Prostate gland (tissue), 2 donors: ENCODE data around the gene ITPRIP. TPM values are rescaled to one million over a fixed set of nuclear protein-coding genes. Genes with fewer than 3 reads are reported as not detected.

ENCODE experiments used
- DNase-seq: peaks from one replicate; pipeline ENCODE4 v3.0.0-alpha.2; 2019; ENCODE audit warnings: low spot score
- H3K27ac ChIP-seq, 2 donors: fragments of 200-600 bp; sonication (generic); 2 replicates each; pipeline ENCODE4 v1.5.1; 2017 to 2019
- H3K27me3 ChIP-seq: fragments of 200-600 bp; sonication (generic); replicated peaks from 2 replicates; pipeline ENCODE4 v1.5.1; 2019; ENCODE audit not compliant: insufficient read depth
- H3K36me3 ChIP-seq, 2 donors: fragments of 200-600 bp; sonication (generic); 1 replicate in 1 of 2; 2 replicates in 1 of 2; pipeline versions ENCODE4 v1.5.1 to v1.8.1; 2017 to 2019
- H3K4me1 ChIP-seq: fragments of 200-600 bp; sonication (generic); replicated peaks from 2 replicates; pipeline ENCODE4 v1.5.1; 2019
- H3K4me3 ChIP-seq, 2 donors: fragments of 200-600 bp; sonication (generic); 2 replicates each; pipeline ENCODE4 v1.5.1; 2017 to 2019
- H3K9me3 ChIP-seq: fragments of 200-600 bp; sonication (generic); 2 replicates; pipeline ENCODE4 v1.5.1; 2017
- CTCF ChIP-seq, 4 experiments: fragments of 200-600 bp in 2 of 4; fragments of 450-650 bp in 2 of 4; sonication (generic) in 2 of 4; IDR thresholded peaks; 1 replicate in 3 of 4; 2 replicates in 1 of 4; pipeline ENCODE4 v1.5.1; 2016 to 2019; ENCODE audit warnings: antibody characterized with exemption in 4 of 4, mild to moderate bottlenecking in 2 of 4, moderate library complexity in 2 of 4
- POLR2A ChIP-seq: fragments of 450-650 bp; IDR thresholded peaks from one replicate; pipeline ENCODE4 v1.6.1; 2016; ENCODE audit warnings: antibody characterized with exemption, mild to moderate bottlenecking
- POLR2AphosphoS5 ChIP-seq: sonication (generic); formaldehyde crosslinking; IDR thresholded peaks from one replicate; pipeline ENCODE4 v1.6.1; 2017; ENCODE audit warnings: antibody characterized with exemption
- WGBS: methylation state at CpG from one replicate; pipeline ENCODE4 v1.1.5; 2018; 5-methylcytosine and 5-hydroxymethylcytosine counted together
- intact Hi-C: fragments of 100-400 bp; cut with DNase I; formaldehyde crosslinking; loops from one replicate; pipeline ENCODE4 v1.14.2; 2022
- total RNA-seq, 2 donors: library from RNA; depleted of rRNA; stranded (reverse); fragments of >200 nt; gene quantifications; one replicate each; pipeline ENCODE4 v1.1.0, GENCODE V29; 2016

ITPRIP gene
- total RNA-seq, 2 donors from 2014 or later = 12.5 to 35.8 TPM

GRCh38 chr10:104353325-104354048, 15.2 kb upstream of the ITPRIP start, which contains the start of gene CFAP58:
CFAP58 (plus strand) TSS chr10:104353833; CDS start chr10:104353898, 65 bp downstream.
- 2% methylated on average over 43 of the region's 43 CpGs for WGBS
- Histone ChIP-seq H3K4me3 (peak within 1 kb of the TSS; percentile 17 to 20), H3K36me3 (no peaks in the 10 kb centered on the region), H3K27me3 (no peaks in the 10 kb centered on the region), H3K9me3 (no peaks in the 10 kb centered on the region), H3K4me1 (no peaks in the 10 kb centered on the region), H3K27ac (peak within 1 kb of the TSS; percentile 21 to 48)
- peak; percentile 88 for TF ChIP-seq POLR2AphosphoS5
- peak; percentile 66 for TF ChIP-seq POLR2A
- peak; percentile 69 to 94 (median 82) for TF ChIP-seq CTCF (IDR thresholded peaks at IDR 0.05)
- DNase-seq = peak; percentile 94
- intact Hi-C loops = loop anchor here (5.0 kb wide), 1 partner anchor 46 kb away; no protein-coding TSS in a partner anchor

- Histone ChIP-seq H3K9me3 (no peaks in the 10 kb centered on the region), H3K27me3 (no peaks in the 10 kb centered on the region), H3K4me1 (no peaks in the 10 kb centered on the region), H3K36me3 (no peaks in the 10 kb centered on the region), H3K4me3 (no peak overlapping the region), H3K27ac (no peak overlapping the region)
- WGBS = 87% methylated on average over 1 of the region's 1 CpG
- intact Hi-C loops = loop anchor here (5.0 kb wide), 1 partner anchor 45 kb away; no protein-coding TSS in a partner anchor
- DNase-seq = no peak
- TF ChIP-seq CTCF (IDR thresholded peaks at IDR 0.05) (no peak), POLR2AphosphoS5 (no peak), POLR2A (no peak)
Measured at GRCh38 chr10:104351919-104352318, 13.7 kb upstream of the ITPRIP start.

GRCh38 chr10:104351061-104351702, 12.9 kb upstream of the ITPRIP start:
- H3K4me1 ChIP-seq = no peaks in the 10 kb centered on the region
- intact Hi-C loops = loop anchor here (5.0 kb wide), 1 partner anchor 44 kb away; no protein-coding TSS in a partner anchor
- no peaks in the 10 kb centered on the region for H3K36me3 ChIP-seq

GRCh38 chr10:104350127-104350635, 11.9 kb upstream of the ITPRIP start:
- DNase-seq = peak; percentile 34
- no peak overlapping the region for H3K4me3 ChIP-seq
- H3K36me3 ChIP-seq = no peaks in the 10 kb centered on the region
- no peaks in the 10 kb centered on the region for H3K4me1 ChIP-seq
- no peaks in the 10 kb centered on the region for H3K27me3 ChIP-seq
- intact Hi-C loops = loop anchor here (1.0 to 5.0 kb wide), 2 partner anchors 43 to 59 kb away; no protein-coding TSS in a partner anchor
- peak overlapping the region; percentile 43 to 47 for H3K27ac ChIP-seq
- TF ChIP-seq CTCF (IDR thresholded peaks at IDR 0.05) = peak; percentile 54 to 90 (median 78)
- no peak for TF ChIP-seq POLR2A
- TF ChIP-seq POLR2AphosphoS5 = peak; percentile 55
- no peaks in the 10 kb centered on the region for H3K9me3 ChIP-seq
- 20% methylated on average over 6 of the region's 6 CpGs for WGBS

More at GRCh38 chr10:104351061-104351702, 12.9 kb upstream of the ITPRIP start:
- Histone ChIP-seq H3K4me3 (no peak overlapping the region), H3K9me3 (no peaks in the 10 kb centered on the region), H3K27me3 (no peaks in the 10 kb centered on the region), H3K27ac (no peak overlapping the region)
- no peak for DNase-seq
- TF ChIP-seq POLR2AphosphoS5 (no peak), CTCF (IDR thresholded peaks at IDR 0.05) (no peak)
- 67% methylated on average over 2 of the region's 2 CpGs for WGBS
